HG03097 (cell line): ENCODE measurements around the gene SYT4.

ENCODE experiments used
- ATAC-seq: cut with Tn5 transposase; IDR thresholded peaks from one replicate; pipeline ENCODE4 v1.9.1; 2021; ENCODE audit not compliant: unreplicated experiment, low FRiP score

The SYT4 gene

DNA sequence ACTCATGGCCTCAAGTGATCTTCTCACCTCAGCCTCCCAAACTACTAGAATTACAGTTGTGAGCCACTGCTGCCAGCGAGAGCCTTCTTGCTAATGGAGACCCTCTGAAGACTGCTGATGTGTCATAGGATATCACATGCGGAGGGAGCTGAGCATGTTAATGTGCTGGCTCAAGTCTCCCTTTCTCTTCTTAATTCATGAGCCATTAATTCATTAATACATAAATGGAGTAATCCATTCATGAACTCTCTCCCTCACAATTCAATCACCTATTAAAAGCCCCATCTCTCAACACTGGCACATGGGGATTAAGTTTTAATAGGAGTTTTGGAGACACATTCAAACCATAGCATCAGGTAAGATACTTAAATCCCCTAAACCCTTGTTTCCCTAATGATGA lies 54.8 kb downstream of the SYT4 start:
- no peak for ATAC-seq

DNA sequence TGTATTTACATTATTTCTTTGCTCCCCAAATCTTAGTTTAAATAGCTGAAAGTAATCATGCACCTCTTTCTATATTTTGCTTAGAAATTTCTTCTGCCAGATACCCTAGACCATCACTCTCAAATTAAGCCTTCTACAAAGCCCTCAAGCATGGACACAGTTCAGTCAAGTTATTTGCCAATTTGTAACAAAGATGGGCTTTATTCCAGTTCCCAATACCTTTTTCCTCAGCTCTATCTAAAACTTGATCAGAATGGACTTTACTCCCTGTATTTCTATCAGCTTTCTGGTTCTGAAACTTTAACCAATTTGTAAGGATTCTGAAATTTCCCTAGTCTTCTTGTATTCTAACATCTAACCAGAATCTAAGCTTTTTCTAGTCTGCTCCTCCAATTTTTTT lies 56.6 kb downstream of the SYT4 start:
- ATAC-seq, result no peak
